Caco-2 (cell line): ENCODE data around the gene LENG9. TPM values are rescaled to one million over a fixed set of nuclear protein-coding genes. Genes with fewer than 3 reads are reported as not detected.
"Not testable (repeated sequence)": the region's sequence is repeated elsewhere in the genome, so short reads cannot be mapped to it uniquely, and the experiment has no call there.

Experiments used
- BruUV-seq: library from RNA; stranded (reverse); fragments of 400-500 nt; replicated peaks from 2 replicates; lab custom pipeline; 2021; lab: Mats Ljungman, UMichigan
- CTCF ChIA-PET: fragments of 300-600 bp; sonication (Branson Sonifier 250); formaldehyde crosslinking; loops from one replicate; lab custom pipeline; 2022; ENCODE audit warnings: antibody characterized with exemption; lab: Charles Lee
- POLR2A ChIA-PET: fragments of 300-600 bp; sonication (Branson Sonifier 250); formaldehyde crosslinking; loops from one replicate; lab custom pipeline; 2022; ENCODE audit warnings: antibody characterized with exemption; lab: Charles Lee
- DNase-seq, 2 experiments: peaks; one replicate each; pipeline versions ENCODE4 v3.0.0 to v3.0.0-alpha.2; 2020 to 2022
- H3K27me3 ChIP-seq: replicated peaks from 2 replicates; pipeline ENCODE4 v1.6.0; 2011; ENCODE audit warnings: low read length; ENCODE audit not compliant: control insufficient read depth, insufficient read depth
- H3K36me3 ChIP-seq: 2 replicates; pipeline ENCODE4 v1.5.1; 2011; ENCODE audit warnings: low read length; ENCODE audit not compliant: control insufficient read depth, insufficient read depth
- H3K4me1 ChIP-seq: fragments of 250-450 bp; sonication (Bioruptor Pico); 2 replicates; pipeline ENCODE4 v1.5.1; 2020; ENCODE audit warnings: mild to moderate bottlenecking
- H3K4me3 ChIP-seq: 2 replicates; pipeline ENCODE4 v1.5.1; 2011; ENCODE audit warnings: low read depth, mild to moderate bottlenecking, control low read depth, low read length
- H3K9me3 ChIP-seq: fragments of 250-450 bp; sonication (Bioruptor Pico); 2 replicates; pipeline ENCODE4 v1.5.1; 2020; ENCODE audit warnings: mild to moderate bottlenecking, moderate library complexity
- H3K27ac Mint-ChIP-seq: one replicate; pipeline ENCODE4 v1.8.0; 2022; ENCODE audit warnings: mixed read lengths; ENCODE audit not compliant: unreplicated experiment
- H3K27me3 Mint-ChIP-seq: one replicate; pipeline ENCODE4 v1.8.0; 2022; ENCODE audit warnings: mixed read lengths; ENCODE audit not compliant: insufficient read depth, unreplicated experiment
- H3K36me3 Mint-ChIP-seq: one replicate; pipeline ENCODE4 v1.8.0; 2022; ENCODE audit warnings: mild to moderate bottlenecking, mixed read lengths; ENCODE audit not compliant: insufficient read depth, unreplicated experiment
- H3K4me1 Mint-ChIP-seq: one replicate; pipeline ENCODE4 v1.8.0; 2022; ENCODE audit warnings: low read depth, mixed read lengths; ENCODE audit not compliant: unreplicated experiment
- H3K4me3 Mint-ChIP-seq: one replicate; pipeline ENCODE4 v1.8.0; 2022; ENCODE audit warnings: mild to moderate bottlenecking, moderate library complexity, mixed read lengths; ENCODE audit not compliant: unreplicated experiment
- H3K9me3 Mint-ChIP-seq: one replicate; pipeline ENCODE4 v1.8.0; 2022; ENCODE audit warnings: mixed read lengths; ENCODE audit not compliant: unreplicated experiment
- CTCF ChIP-seq, 2 experiments: fragments of 200-600 bp in 1 of 2; IDR thresholded peaks; 1 replicate in 1 of 2; 2 replicates in 1 of 2; pipeline versions ENCODE4 v1.5.1 to v1.8.0; 2011 to 2022; ENCODE audit warnings: antibody characterized with exemption in 1 of 2, control low read depth in 1 of 2, inconsistent platforms in 1 of 2, low read depth in 1 of 2, low read length in 1 of 2, mild to moderate bottlenecking in 1 of 2, moderate library complexity in 1 of 2; ENCODE audit not compliant: insufficient read depth in 1 of 2, severe bottlenecking in 1 of 2, unreplicated experiment in 1 of 2
- intact Hi-C: fragments of 100-400 bp; cut with micrococcal nuclease; formaldehyde crosslinking; loops from one replicate; pipeline ENCODE4 v1.10.0; 2022; ENCODE audit not compliant: unreplicated experiment
- total RNA-seq: library from RNA; stranded (reverse); gene quantifications from 2 replicates; pipeline ENCODE4 v1.2.3, GENCODE V29; 2022

LENG9 gene
- total RNA-seq, 1 experiment from 2014 or later, result 6.7 TPM

GRCh38 chr19:54502518-54503048 lies 39.0 kb upstream of the LENG9 start, which contains the start of gene LAIR2:
TSS of gene LAIR2 (plus strand) at chr19:54502831. CDS start at chr19:54502919, 88 bp downstream.
- no peaks in the 10 kb centered on the region for H3K9me3 ChIP-seq
- no TSS peak for BruUV-seq
- Mint-ChIP-seq H3K4me3 (no peak within 1 kb of the TSS), H3K4me1 (no peaks in the 10 kb centered on the region), H3K9me3 (no peaks in the 10 kb centered on the region), H3K27me3 (peaks cover 10% of the 10 kb centered on the region), H3K36me3 (no peaks in the 10 kb centered on the region), H3K27ac (no peak within 1 kb of the TSS)
- no peaks in the 10 kb centered on the region for H3K4me1 ChIP-seq
- no peaks in the 10 kb centered on the region for H3K27me3 ChIP-seq
- no peak within 1 kb of the TSS for H3K4me3 ChIP-seq
- no peaks in the 10 kb centered on the region for H3K36me3 ChIP-seq
- no peak for TF ChIP-seq CTCF (IDR thresholded peaks at IDR 0.05; ENCODE audit: insufficient read depth in 1 of 2, low read depth in 1 of 2, low read length in 1 of 2, severe bottlenecking in 1 of 2, unreplicated experiment in 1 of 2)
- CTCF ChIA-PET, result no interaction called here
- no peak for DNase-seq
- intact Hi-C loops, result no loop called here
- POLR2A ChIA-PET, result no interaction called here

- not testable (repeated sequence) for H3K27me3 ChIP-seq, H3K9me3 Mint-ChIP-seq
Observed at GRCh38 chr19:54498451-54498772, 34.8 kb upstream of the LENG9 start.

GRCh38 chr19:54497747-54498450 lies 34.3 kb upstream of the LENG9 start:
- intact Hi-C loops, BruUV-seq, H3K27me3 ChIP-seq: not testable (repeated sequence)

More at GRCh38 chr19:54498451-54498772, 34.8 kb upstream of the LENG9 start:
- H3K27ac Mint-ChIP-seq, H3K9me3 ChIP-seq, POLR2A ChIA-PET, H3K4me3 Mint-ChIP-seq, H3K4me1 ChIP-seq, intact Hi-C loops, H3K4me1 Mint-ChIP-seq, H3K27me3 Mint-ChIP-seq, CTCF ChIA-PET, H3K36me3 ChIP-seq, DNase-seq, BruUV-seq, H3K36me3 Mint-ChIP-seq, H3K4me3 ChIP-seq: not testable (repeated sequence)

GRCh38 chr19:54495284-54495683 lies 31.7 kb upstream of the LENG9 start:
- H3K4me3 Mint-ChIP-seq, H3K4me3 ChIP-seq, H3K27ac Mint-ChIP-seq, BruUV-seq, H3K36me3 Mint-ChIP-seq, H3K9me3 ChIP-seq, POLR2A ChIA-PET, H3K4me1 Mint-ChIP-seq, DNase-seq, H3K9me3 Mint-ChIP-seq, H3K36me3 ChIP-seq, intact Hi-C loops, H3K27me3 ChIP-seq, H3K4me1 ChIP-seq, CTCF ChIA-PET: not testable (repeated sequence)
- peaks cover 22% of the 10 kb centered on the region for H3K27me3 Mint-ChIP-seq

More at GRCh38 chr19:54497747-54498450, 34.3 kb upstream of the LENG9 start:
- DNase-seq, H3K4me1 Mint-ChIP-seq, CTCF ChIA-PET, H3K4me1 ChIP-seq, H3K36me3 ChIP-seq, H3K36me3 Mint-ChIP-seq, H3K9me3 Mint-ChIP-seq, H3K4me3 ChIP-seq, H3K9me3 ChIP-seq, POLR2A ChIA-PET, H3K4me3 Mint-ChIP-seq, H3K27ac Mint-ChIP-seq: not testable (repeated sequence)
- peaks cover 12% of the 10 kb centered on the region for H3K27me3 Mint-ChIP-seq
